Activated CD8-positive, alpha-beta T cell treated with anti-CD3 and anti-CD28 coated beads for 36 hours (primary cell): Measurements from ENCODE around the gene RASA2. TPM values are rescaled to one million over a fixed set of nuclear protein-coding genes. Genes with fewer than 3 reads are reported as not detected.

Experiments used
- ATAC-seq: fragments of 200-7000 bp; cut with Tn5 transposase; one replicate; pipeline ENCODE4 v1.10.0; 2021; ENCODE audit warnings: mild to moderate bottlenecking, moderate library complexity
- CTCF ChIA-PET: fragments of 350-600 bp; sonication (Branson Sonifier 250); formaldehyde crosslinking; loops from one replicate; lab custom pipeline; 2021; ENCODE audit warnings: antibody characterized with exemption; lab: Charles Lee
- POLR2A ChIA-PET: fragments of 350-600 bp; sonication (Branson Sonifier 250); formaldehyde crosslinking; loops from one replicate; lab custom pipeline; 2021; ENCODE audit warnings: antibody characterized with exemption; lab: Charles Lee
- DNase-seq: peaks from one replicate; pipeline ENCODE4 v3.0.0-alpha.2; 2020
- H3K27ac Mint-ChIP-seq: one replicate; pipeline ENCODE4 v1.8.0; 2021; ENCODE audit warnings: mild to moderate bottlenecking, mixed read lengths
- H3K27me3 Mint-ChIP-seq: one replicate; pipeline ENCODE4 v1.8.0; 2021; ENCODE audit warnings: mixed read lengths
- H3K36me3 Mint-ChIP-seq: one replicate; pipeline ENCODE4 v1.8.0; 2021; ENCODE audit warnings: low read depth, mixed read lengths
- H3K4me1 Mint-ChIP-seq: one replicate; pipeline ENCODE4 v1.8.0; 2021; ENCODE audit warnings: low read depth, mixed read lengths
- H3K4me3 Mint-ChIP-seq: one replicate; pipeline ENCODE4 v1.8.0; 2021; ENCODE audit warnings: mild to moderate bottlenecking, moderate library complexity, mixed read lengths
- H3K9me3 Mint-ChIP-seq: one replicate; pipeline ENCODE4 v1.8.0; 2021; ENCODE audit warnings: mixed read lengths
- CTCF ChIP-seq: fragments of 200-600 bp; IDR thresholded peaks from one replicate; pipeline ENCODE4 v1.8.0; 2022; ENCODE audit warnings: antibody characterized with exemption, mild to moderate bottlenecking
- intact Hi-C: fragments of 100-400 bp; cut with micrococcal nuclease; formaldehyde crosslinking; loops from one replicate; pipeline ENCODE4 v1.10.0; 2022
- total RNA-seq, 2 experiments: library from RNA; stranded (reverse); gene quantifications; one replicate each; pipeline ENCODE4 v1.2.3, GENCODE V29; 2021

The RASA2 gene
- total RNA-seq, 2 experiments from 2014 or later, result 35.4 to 41.5 TPM

- peaks cover 46% of the 10 kb centered on the region for H3K4me1 Mint-ChIP-seq
- peak overlapping the region; percentile 46 for H3K27ac Mint-ChIP-seq
- peaks cover 5% of the 10 kb centered on the region for H3K9me3 Mint-ChIP-seq
- H3K4me3 Mint-ChIP-seq, result no peak overlapping the region
- no peaks in the 10 kb centered on the region for H3K27me3 Mint-ChIP-seq
- DNase-seq (no peak), ATAC-seq (peak; percentile 60)
- ChIA-PET POLR2A (interaction anchor here (1.0 kb wide), 1 partner anchor 20 kb away, joined by 4 read pairs; no protein-coding TSS in a partner anchor), CTCF (interaction anchor here (1.9 kb wide), 1 partner anchor 8 kb away, joined by 7 read pairs; no protein-coding TSS in a partner anchor)
- no peak for TF ChIP-seq CTCF
- peaks cover 41% of the 10 kb centered on the region for H3K36me3 Mint-ChIP-seq
- intact Hi-C loops, result no loop called here
Observed at GRCh38 chr3:141507392-141508066, 20.7 kb downstream of the RASA2 start.

- Mint-ChIP-seq H3K36me3 (peaks cover 45% of the 10 kb centered on the region), H3K4me3 (no peak overlapping the region), H3K9me3 (peaks cover 5% of the 10 kb centered on the region), H3K4me1 (peaks cover 48% of the 10 kb centered on the region), H3K27me3 (no peaks in the 10 kb centered on the region), H3K27ac (peak overlapping the region; percentile 71)
- POLR2A ChIA-PET, result interaction anchor here (0.7 kb wide), 1 partner anchor 288 kb away, joined by 3 read pairs; no protein-coding TSS in a partner anchor
- intact Hi-C loops, result no loop called here
- DNase-seq, result no peak
- peak; percentile 21 for ATAC-seq
- TF ChIP-seq CTCF, result no peak
- CTCF ChIA-PET, result no interaction called here
Observed at GRCh38 chr3:141508067-141508436, 21.2 kb downstream of the RASA2 start.

GRCh38 chr3:141511361-141511760 lies 24.5 kb downstream of the RASA2 start:
- peaks cover 6% of the 10 kb centered on the region for H3K9me3 Mint-ChIP-seq
- no peak for ATAC-seq
- no peaks in the 10 kb centered on the region for H3K27me3 Mint-ChIP-seq
- intact Hi-C loops, result no loop called here
- ChIA-PET POLR2A (no interaction called here), CTCF (no interaction called here)
- H3K36me3 Mint-ChIP-seq, result peaks cover 67% of the 10 kb centered on the region
- peaks cover 64% of the 10 kb centered on the region for H3K4me1 Mint-ChIP-seq
- H3K27ac Mint-ChIP-seq, result peak overlapping the region; percentile 9
- TF ChIP-seq CTCF, result no peak
- no peak for DNase-seq
- H3K4me3 Mint-ChIP-seq, result no peak overlapping the region

GRCh38 chr3:141514382-141514781 lies 27.6 kb downstream of the RASA2 start:
- intact Hi-C loops, result no loop called here
- DNase-seq, result no peak
- no peak for ATAC-seq
- Mint-ChIP-seq H3K9me3 (peaks cover 16% of the 10 kb centered on the region), H3K4me3 (no peak overlapping the region), H3K36me3 (peaks cover 76% of the 10 kb centered on the region), H3K27me3 (no peaks in the 10 kb centered on the region), H3K27ac (peak overlapping the region; percentile 39), H3K4me1 (peaks cover 55% of the 10 kb centered on the region)
- POLR2A ChIA-PET, result interaction anchor here (0.9 to 3.1 kb wide), 2 partner anchors 10 to 16 kb away, joined by 3 to 13 read pairs; no protein-coding TSS in a partner anchor
- CTCF ChIA-PET, result interaction anchor here (0.7 to 1.9 kb wide), 6 partner anchors 8 to 60 kb away, joined by 3 to 7 read pairs (median 4); no protein-coding TSS in a partner anchor
- TF ChIP-seq CTCF, result no peak

- Mint-ChIP-seq H3K27me3 (no peaks in the 10 kb centered on the region), H3K4me1 (peaks cover 50% of the 10 kb centered on the region), H3K9me3 (peaks cover 11% of the 10 kb centered on the region), H3K4me3 (no peak overlapping the region), H3K36me3 (peaks cover 72% of the 10 kb centered on the region), H3K27ac (peak overlapping the region; percentile 77)
- DNase-seq, result no peak
- intact Hi-C loops, result no loop called here
- ChIA-PET CTCF (interaction anchor here (1.4 kb wide), 1 partner anchor 11 kb away, joined by 4 read pairs; no protein-coding TSS in a partner anchor), POLR2A (interaction anchor here (0.7 to 0.9 kb wide), 2 partner anchors 17 to 25 kb away, joined by 3 read pairs; no protein-coding TSS in a partner anchor)
- no peak for ATAC-seq
- no peak for TF ChIP-seq CTCF
Observed at GRCh38 chr3:141519587-141519986, 32.8 kb downstream of the RASA2 start.
